ENCODE measurements around the gene ZNF41. TPM values are rescaled to one million over a fixed set of nuclear protein-coding genes. Genes with fewer than 3 reads are reported as not detected.

Gene ZNF41
- total and polyA plus RNA-seq, 2 experiments from 2014 or later, result 2.0 to 6.3 TPM

GRCh38 chrX:47458528-47458927 lies 24.5 kb downstream of the ZNF41 start:
- no peaks in the 10 kb centered on the region for H3K27me3 ChIP-seq (ENCODE audit: insufficient read depth)
- H3K4me3 ChIP-seq, result no peak overlapping the region
- Mint-ChIP-seq H3K4me1 (peaks cover 2% of the 10 kb centered on the region; the same call in 2 of the 3 replicates), H3K27me3 (ENCODE audit: insufficient read depth, low read depth, poor library complexity) (peaks cover 2% of the 10 kb centered on the region), H3K27ac (no peak overlapping the region), H3K4me3 (no peak overlapping the region), H3K36me3 (ENCODE audit: low read depth) (peaks cover 27% of the 10 kb centered on the region), H3K9me3 (no peaks in the 10 kb centered on the region; the same call in 2 of the 3 replicates)
- H3K4me2 ChIP-seq, result no peak overlapping the region
- H2AFZ ChIP-seq, result no peak overlapping the region
- H3K36me3 ChIP-seq (ENCODE audit: insufficient read depth), result no peaks in the 10 kb centered on the region
- no peak overlapping the region for H3K27ac ChIP-seq (ENCODE audit: low read depth)
- H3K9me2 ChIP-seq (ENCODE audit: insufficient read depth), result no peaks in the 10 kb centered on the region
- H4K20me1 ChIP-seq (replicated peaks; ENCODE audit: insufficient read depth), result no peaks in the 10 kb centered on the region
- ATAC-seq (no peak), DNase-seq (ENCODE audit: low spot score) (no peak)
- H3F3A ChIP-seq (replicated peaks; ENCODE audit: low read depth), result no peaks in the 10 kb centered on the region
- no peaks in the 10 kb centered on the region for H3K4me1 ChIP-seq (ENCODE audit: insufficient read depth)
- TF ChIP-seq ZNF331 (CRISPR knock-in tag; IDR thresholded peaks at IDR 0.05; ENCODE audit: low read depth), result no peak
- no peak for TF ChIP-seq EZH2 (IDR thresholded peaks at IDR 0.05; ENCODE audit: low read depth, unreplicated experiment)
- TF ChIP-seq REST (IDR thresholded peaks at IDR 0.05; ENCODE audit: unreplicated experiment), result no peak
- no peak for TF ChIP-seq JUNB (IDR thresholded peaks at IDR 0.05; ENCODE audit: unreplicated experiment)
- TF ChIP-seq STAT1 (IDR thresholded peaks at IDR 0.05; ENCODE audit: unreplicated experiment), result no peak
- TF ChIP-seq POLR2AphosphoS5 (IDR thresholded peaks at IDR 0.05; ENCODE audit: low read depth), result no peak
- TF ChIP-seq CTCF (conservative IDR thresholded peaks at IDR 0.05; ENCODE audit: low read depth in 2 of 2), result no peak
- TF ChIP-seq ZNF114 (CRISPR knock-in tag; IDR thresholded peaks at IDR 0.05), result no peak
- no peak for TF ChIP-seq ZNF462 (CRISPR knock-in tag; IDR thresholded peaks at IDR 0.05)
- TF ChIP-seq EZH2phosphoT487 (IDR thresholded peaks at IDR 0.05; ENCODE audit: unreplicated experiment), result no peak
- no peak for TF ChIP-seq NANOG (IDR thresholded peaks at IDR 0.05; ENCODE audit: borderline replicate concordance)
- no peak for TF ChIP-seq CREB1 (CRISPR knock-in tag; IDR thresholded peaks at IDR 0.05; ENCODE audit: low read depth)
- H3K79me2 ChIP-seq (replicated peaks; ENCODE audit: insufficient read depth), result no peaks in the 10 kb centered on the region

All from GM23338 (cell line).